Activated CD4-positive, CD25-positive, alpha-beta regulatory T cell treated with anti-CD3 and anti-CD28 coated beads, Interleukin-2, amount 50 U/mL, for 24 hours (primary cell): ENCODE measurements around the gene SLC39A11.
"Not testable (repeated sequence)": the region's sequence is repeated elsewhere in the genome, so short reads cannot be mapped to it uniquely, and the experiment has no call there.

Experiments
- ATAC-seq, 2 donors: fragments of 150-1000 bp; cut with Tn5 transposase; one replicate each; pipeline ENCODE4 v1.10.0; 2021; ENCODE audit warnings: mild to moderate bottlenecking in 1 of 2, moderate library complexity in 1 of 2

The SLC39A11 gene

DNA sequence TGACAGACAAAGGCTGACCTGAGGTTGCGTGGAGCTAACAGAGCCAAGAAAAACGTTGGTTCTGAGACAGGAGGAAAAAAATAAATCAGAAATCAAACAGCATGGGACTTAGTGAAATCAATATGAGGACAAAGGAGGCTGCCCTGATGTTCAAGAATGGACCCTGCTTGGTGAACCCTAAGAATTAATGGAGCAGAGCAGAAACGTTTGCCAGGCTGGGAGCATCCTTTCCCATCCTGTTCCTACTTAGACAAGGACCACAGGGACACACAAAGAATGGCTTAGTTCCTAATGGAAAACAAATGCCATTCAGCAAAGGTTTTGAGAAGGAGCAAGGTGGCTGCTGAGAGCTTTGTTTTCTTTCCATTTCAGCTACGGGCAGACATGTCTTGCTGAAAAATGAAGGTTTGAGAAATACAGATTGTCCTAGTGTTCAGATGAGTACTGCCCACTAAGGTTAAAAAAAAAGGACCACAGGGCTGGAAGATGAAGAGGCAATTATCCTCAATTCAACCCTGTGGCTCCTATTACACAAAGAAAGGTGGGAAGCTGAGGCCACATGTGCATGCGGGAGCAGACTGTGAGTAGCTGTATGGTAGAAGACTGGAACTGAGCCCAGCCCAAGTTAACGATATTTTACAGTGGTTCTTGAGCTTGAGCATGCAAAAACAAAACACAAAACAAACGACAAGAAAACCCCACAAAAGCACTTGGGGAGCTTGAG lies 230.1 kb downstream of the SLC39A11 start:
- ATAC-seq, result no peak

DNA sequence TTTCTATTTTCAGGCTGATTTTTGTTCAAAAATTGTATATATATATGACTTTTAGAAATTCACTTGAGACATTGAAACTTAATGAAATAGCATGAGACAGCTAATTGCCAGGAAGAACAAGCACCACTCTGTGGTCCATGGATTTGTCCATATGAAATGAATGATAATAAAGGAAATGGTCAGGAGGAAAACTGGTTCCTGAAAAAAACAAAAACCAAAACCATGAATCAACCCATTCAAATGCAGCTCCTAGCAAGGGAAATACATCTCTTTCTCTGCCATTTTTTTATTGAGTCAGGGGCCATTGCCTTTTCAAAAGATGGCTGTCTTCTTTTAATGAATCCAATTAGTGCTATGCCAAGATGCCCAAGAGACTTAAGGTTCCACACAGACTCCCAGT lies 230.7 kb downstream of the SLC39A11 start:
- ATAC-seq, result no peak

GRCh38 chr17:72860778-72861177 lies 231.7 kb downstream of the SLC39A11 start:
- ATAC-seq, result no peak

DNA sequence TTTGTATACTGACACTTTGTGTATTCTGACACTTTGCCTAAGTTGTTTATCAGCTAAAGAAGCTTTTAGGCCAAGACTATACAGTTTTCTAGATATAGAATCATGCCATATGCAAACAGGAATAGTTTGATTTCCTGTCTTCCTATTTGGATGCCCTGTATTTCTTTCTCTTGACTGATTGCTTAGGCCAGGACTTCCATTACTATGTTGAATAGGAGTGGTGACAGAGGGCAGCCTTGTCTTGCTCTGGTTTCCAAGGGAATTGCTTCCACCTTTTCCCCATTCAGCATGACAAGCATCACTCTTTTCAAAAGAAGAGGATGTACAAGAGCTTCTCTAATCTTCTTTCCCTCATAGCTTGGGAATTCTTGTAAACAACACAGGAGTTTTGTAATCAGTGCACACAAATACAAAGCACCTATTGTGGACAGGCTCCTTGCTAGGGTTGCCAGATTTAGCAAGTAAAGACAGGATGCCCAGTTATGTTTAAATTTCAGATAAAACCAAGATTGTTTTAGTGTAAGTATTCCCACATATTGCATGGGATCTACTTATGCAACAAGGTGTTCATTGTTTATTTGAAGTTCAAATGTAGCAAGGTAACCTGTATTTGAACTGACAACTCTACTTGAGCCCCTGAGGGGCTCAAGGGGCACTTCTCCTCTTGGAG lies 233.5 kb downstream of the SLC39A11 start:
- no peak for ATAC-seq

GRCh38 chr17:72853440-72854415 lies 238.8 kb downstream of the SLC39A11 start:
- ATAC-seq, result no peak

- no peak for ATAC-seq
These were observed 240.1 kb downstream of the SLC39A11 start for GRCh38 chr17:72852277-72852938.

DNA sequence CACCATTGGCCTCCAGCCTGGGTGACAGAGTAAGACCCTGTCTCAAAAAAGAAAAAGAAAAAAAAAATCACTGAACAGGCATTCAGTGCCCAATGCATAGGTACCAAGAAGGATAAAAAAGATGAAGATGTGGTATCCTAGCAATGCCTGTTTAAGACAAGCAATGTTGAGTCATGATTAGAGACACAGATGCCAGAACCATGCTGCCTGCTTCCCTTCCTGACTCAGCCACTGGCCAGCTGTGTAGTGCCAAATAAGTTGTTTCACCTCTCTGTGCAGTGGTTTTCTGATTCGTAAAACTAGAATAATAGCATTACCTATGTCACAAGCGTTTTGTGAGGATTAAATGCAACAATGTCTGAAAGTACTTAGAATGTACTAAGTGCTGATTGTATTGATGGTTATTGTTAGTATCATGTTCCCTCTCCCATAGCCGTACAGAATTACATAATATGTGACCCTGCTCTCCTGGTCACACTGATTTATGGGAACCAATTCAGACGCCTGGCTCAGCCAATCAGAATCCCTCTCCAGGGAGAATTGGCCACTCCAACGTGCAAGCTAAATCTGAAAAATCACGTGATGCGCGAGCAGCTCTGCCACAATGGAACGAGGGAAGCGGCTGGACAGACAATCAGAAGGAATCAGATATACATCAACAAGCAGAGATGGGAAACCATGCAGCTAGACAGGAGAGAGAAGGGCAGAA lies 241.9 kb downstream of the SLC39A11 start:
- no peak for ATAC-seq

DNA sequence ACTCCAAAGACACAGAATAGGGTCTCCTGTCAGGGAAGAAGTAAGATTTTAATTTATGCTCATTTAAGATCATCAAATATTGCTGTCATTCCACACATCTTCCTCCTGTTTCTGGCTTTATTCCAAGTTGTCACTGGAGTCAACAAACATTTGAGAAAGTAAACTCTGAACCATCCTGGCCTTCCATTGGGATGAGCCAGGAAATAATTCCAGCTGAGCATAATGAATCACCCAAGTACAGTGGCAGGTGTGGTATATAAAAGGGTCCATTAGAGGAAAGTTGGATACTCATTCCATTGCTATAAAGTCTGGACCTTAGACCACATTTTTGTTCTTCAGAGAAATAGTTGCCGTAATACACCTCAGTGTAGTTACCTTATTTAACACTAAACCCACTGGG lies 246.1 kb downstream of the SLC39A11 start:
- ATAC-seq, result no peak

- no peak for ATAC-seq
These were observed 248.9 kb downstream of the SLC39A11 start for GRCh38 chr17:72843591-72843990.

GRCh38 chr17:72840019-72840418 lies 252.5 kb downstream of the SLC39A11 start:
- ATAC-seq, result no peak

DNA sequence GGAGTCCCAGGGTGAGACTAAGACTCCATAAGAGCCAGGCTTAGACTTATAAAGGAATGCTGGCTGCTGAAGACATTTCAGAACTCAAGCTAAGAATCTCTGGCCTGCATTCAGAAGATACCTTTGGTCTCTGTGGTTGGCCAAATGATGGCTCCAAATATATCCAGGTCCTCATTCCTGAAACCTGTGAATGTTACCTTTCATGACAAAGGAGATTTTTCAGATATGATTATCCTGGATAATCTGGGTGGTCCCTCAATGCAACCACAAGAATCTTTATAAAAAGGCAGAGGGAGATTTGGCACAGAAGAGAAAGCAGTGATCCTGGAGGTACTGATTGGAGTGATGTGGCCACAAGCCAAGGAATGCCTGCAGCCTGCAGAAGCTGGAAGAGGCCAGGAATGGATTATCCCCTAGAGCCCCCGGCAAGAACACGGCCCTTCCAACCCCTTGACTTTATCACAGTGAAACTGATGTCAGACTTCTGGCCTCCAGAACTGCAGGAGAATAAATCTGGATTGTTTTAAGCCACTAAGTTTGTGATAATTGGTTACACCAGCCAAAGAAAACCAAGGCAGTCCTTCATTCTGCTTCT lies 253.3 kb downstream of the SLC39A11 start:
- ATAC-seq, result no peak

- no peak for ATAC-seq
These were observed 253.9 kb downstream of the SLC39A11 start for GRCh38 chr17:72838581-72838980.

GRCh38 chr17:72838068-72838467 lies 254.4 kb downstream of the SLC39A11 start:
- ATAC-seq, result no peak

DNA sequence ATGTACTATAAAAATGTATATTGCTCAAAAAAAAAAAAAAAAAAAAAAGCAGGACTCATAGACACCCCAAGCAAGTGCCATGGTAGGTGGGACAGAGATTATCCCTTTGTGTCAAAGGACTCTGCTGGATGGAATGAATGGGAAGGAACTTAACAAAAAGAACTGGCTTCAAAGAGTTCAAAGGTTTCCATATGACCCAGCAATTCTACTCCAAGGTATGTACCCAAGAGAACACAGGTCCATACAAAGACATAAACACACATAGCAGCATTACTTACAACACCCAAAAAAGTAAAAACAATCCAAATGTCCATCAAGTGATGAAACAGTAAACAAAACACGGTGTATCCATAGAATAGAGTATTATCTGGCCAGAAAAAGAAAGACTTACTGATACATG lies 255.2 kb downstream of the SLC39A11 start:
- no peak for ATAC-seq

DNA sequence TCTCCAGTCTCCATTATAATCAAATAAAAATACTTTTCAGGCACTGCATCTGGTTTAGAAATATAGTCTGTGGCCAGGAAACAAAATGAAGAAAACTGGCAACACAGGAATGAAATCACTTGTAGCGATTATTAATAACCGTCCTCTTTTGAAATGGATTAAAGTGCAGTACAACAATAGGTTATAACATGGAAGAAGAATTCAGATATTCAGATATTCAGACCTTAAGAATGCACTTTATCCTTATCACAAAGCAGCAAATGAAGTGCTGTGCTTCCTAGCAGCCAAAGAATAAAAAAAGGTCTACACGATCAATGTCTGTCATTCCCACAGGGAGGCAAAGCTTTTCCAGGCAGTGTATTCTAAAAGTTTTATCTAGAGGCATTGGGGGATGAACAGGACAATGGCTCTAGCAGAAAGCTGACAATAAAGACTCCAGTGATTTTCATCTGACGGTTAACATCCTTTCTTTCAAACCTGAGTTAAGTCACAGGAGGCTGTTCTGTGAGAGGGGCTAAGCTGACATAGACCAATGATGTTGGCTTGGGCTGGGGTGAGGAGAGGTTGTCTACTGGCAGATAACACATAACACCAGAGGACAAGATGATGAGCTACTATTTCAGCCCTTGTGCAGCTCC lies 259.2 kb downstream of the SLC39A11 start:
- no peak for ATAC-seq

GRCh38 chr17:72832306-72832705 lies 260.2 kb downstream of the SLC39A11 start:
- no peak for ATAC-seq

DNA sequence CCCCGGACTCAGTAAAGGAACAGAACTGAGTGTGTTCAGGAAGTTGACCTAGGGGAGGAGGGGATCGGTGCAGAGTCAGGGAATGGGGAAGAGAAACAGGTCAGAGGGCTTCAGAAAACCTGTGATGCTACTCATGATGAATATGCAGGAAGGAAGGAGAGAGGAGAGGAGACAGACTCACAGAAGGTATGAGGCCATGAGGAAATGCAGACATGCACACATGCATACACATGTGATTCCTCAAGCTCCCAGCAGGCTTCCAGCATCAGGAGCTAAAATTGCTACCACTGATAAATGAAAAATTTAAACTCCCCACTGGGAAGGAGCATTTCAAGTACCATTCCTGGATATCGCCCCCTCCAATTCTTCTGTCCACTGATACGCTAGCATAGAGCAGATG lies 262.6 kb downstream of the SLC39A11 start:
- ATAC-seq, result no peak

- ATAC-seq, result no peak
These were observed 265.9 kb downstream of the SLC39A11 start for GRCh38 chr17:72826602-72827001.

DNA sequence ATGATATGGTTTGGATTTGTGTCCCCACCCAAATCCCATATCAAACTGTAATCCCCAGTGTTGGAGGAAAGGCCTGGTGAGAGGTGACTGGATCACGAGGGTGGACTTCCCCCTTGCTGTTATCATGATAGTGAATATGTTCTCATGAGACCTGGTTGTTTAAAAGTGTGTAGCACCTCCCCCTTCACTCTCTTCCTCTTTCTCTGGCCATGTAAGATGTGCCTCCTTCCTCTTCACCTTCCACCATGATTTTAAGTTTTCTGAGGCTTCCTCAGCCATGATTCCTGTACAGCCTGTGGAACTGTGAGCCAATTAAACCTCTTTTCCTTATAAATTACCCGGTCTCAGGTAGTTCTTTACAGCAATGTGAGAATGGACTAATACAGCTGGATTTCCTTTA lies 266.4 kb downstream of the SLC39A11 start:
- ATAC-seq, result not testable (repeated sequence)

DNA sequence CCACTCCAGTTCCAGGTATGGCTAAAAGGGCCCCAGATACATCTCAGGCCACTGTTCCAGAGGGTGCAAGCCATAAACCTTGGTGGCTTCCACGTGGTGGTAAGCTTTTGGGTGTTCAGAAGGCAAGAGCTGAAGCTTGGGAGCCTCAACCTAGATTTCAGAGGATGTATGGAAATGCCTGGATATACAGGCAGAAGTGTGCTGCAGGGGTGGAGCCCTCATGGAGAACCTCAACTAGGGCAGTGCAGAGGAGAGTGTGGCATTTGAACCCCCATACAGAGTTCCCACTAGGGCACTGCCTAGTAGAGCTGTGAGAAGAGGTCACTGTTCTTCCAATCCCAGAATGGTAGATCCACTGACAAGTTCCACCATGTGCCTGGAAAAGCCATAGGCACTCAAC lies 267.3 kb downstream of the SLC39A11 start:
- no peak for ATAC-seq

GRCh38 chr17:72824267-72824666 lies 268.2 kb downstream of the SLC39A11 start:
- not testable (repeated sequence) for ATAC-seq
